NCI-H2081 (cell line): ENCODE results near the gene DNAJC15.
"Not testable (repeated sequence)": the region's sequence is repeated elsewhere in the genome, so short reads cannot be mapped to it uniquely, and the experiment has no call there.

Experiments used
- DNase-seq, 2 experiments: peaks; one replicate each; lab custom pipeline; 2025; lab: John Stamatoyannopoulos, UW

Gene DNAJC15

DNA sequence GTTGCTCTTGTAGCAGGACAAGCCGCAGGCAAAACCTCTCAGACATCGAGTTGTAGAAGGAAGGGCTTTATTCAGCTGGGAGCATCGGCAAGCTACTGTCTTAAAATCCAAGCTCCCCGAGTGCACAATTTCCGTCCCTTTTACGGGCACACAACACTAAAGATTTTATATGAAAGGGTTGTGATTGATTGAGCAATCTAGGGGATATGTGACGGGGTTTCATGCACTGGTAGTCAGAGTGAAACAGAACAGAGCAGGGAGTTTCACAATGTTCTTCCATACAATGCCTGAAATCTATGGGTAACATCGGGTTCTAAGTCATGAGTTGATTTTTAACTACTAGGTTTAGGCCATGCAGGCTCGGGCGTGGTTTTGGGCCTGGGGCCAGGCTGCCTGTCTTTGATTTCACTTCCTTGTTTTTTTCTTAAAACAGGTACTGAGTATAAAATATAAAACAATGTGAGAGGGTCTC is 22.0 kb downstream of the DNAJC15 start:
- DNase-seq, result not testable (repeated sequence)

DNA sequence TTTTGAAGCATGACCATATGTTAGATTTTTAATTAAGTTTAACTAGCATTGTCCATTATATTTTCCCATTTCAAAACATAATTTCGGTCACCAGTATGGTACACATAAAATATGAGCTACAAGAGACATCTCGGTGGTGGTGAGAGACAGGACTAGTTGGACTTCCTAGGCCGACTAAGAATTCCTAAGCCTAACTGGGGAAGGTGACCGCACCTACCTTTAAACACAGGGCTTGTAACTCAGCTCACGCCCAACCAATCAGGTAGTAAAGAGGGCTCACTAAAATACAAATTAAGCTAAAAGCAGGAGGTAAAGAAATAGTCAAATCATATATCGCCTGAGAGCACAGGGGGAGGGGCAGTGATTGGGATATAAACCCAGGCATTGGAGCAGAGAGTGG is 22.9 kb downstream of the DNAJC15 start:
- no peak for DNase-seq

DNA sequence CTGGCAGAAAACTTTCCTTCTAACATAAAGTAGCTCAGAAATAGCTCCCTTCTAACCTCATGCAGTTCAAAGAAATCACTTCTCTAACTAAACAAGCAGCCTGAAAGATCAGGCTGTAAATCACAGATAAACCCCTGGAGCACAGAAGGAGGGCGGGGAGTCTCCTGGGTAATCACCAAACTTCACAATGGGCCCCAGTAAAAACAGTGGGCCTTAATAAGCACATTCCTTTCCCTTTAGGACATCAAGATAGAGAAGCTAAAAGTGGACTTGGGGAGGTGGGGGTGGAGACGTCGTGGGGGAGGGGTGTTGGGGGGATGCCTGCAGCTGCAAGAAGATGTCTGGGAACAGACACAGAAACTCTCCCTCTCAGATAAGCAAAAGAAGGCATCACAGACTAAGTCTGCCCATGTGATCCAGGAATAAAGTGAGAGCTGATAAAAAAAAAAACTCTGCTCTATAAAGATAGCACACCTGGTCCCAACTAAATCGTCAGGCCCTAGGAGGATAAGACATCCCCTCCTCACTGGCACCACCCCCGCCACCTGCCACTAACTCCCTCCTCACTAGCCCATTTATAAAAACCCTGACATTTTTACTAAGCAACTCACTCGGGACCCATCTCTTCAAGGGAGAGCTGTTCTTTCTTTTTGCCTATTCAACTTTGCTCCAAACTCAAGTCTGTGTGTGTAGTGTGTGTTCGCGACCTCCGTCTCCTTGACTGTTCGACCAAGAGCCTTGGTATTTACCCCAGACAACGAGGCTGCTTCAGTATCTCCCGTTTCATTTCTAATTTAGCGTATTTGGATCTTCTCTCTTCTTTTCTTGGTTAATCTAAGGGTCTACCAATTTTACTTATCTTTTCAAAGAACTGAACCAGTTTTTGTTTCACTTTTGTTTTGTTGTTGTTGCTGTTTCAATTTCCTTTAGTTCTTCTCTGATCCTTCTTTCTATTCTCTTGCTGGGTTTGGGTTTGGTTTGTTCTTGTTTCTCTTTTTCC is 31.7 kb downstream of the DNAJC15 start:
- no peak for DNase-seq

DNA sequence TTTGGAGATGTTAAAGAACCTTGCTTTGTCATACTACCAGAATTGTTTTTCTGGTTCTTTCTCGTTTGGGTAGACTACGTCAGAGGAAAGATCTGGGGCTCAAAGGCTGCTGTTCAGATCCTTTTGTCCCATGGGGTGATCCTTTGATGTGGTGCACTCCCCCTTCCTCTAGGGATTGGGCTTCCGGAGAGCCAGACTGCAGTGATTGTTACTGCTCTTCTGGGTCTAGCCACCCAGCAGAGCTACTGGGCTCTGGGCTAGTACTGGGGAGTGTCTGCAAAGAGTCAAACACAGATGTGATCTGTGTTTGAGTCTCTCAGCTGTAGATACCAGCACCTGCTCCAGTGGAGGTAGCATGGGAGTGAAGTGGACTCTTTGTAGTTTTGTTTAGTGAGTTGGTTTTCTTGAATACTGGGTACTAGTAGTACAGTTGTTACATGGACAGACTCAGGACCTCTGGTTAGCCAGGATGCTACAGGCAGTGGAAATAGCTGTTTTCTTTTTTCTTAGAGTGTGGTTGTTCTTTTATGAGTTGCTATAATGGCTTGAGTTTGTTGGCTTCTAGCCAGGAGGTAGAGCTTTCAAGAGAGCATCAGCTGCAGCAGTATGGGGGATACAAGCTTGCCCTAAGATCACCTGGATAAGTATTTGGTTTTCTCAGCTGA is 34.4 kb downstream of the DNAJC15 start:
- DNase-seq, result no peak

DNA sequence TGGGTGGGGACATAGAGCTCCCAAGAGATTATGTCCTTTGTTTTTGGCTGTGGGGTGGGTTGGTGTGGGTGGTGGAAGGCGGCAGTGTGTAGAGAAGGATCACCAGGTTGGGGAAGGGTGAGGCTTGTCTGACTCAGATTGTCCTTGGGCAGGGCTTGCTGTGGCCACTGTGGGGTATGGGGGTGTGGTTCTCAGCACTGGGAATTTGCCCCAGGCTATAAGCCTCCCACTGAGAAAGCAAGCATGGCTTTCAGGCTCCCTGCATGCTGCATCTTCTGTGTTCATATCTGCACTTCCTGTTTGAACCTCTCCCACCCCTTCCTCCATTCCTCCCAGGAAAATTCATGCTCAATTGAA is 34.9 kb downstream of the DNAJC15 start:
- DNase-seq, result peak; percentile 55 to 62

DNA sequence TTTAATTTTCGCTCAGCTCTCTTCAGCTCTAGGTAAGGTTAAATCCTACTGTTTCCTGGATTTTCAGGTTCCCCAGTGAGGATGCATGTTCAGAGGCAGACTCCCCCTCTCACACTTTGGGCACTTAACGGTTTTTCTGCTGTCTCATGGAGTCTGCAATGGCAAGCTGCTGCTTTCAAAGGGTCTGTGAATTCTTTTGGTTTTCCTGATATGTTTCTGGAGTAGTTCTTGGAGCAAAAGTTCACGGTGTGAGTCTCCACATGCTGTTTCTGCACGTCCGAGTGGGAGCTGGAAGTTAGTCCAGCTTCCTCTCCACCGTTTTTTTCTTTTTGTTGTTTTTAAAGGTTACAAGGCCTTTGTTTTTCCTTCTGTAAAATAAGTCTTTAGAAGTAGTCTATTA is 35.4 kb downstream of the DNAJC15 start:
- no peak for DNase-seq

DNA sequence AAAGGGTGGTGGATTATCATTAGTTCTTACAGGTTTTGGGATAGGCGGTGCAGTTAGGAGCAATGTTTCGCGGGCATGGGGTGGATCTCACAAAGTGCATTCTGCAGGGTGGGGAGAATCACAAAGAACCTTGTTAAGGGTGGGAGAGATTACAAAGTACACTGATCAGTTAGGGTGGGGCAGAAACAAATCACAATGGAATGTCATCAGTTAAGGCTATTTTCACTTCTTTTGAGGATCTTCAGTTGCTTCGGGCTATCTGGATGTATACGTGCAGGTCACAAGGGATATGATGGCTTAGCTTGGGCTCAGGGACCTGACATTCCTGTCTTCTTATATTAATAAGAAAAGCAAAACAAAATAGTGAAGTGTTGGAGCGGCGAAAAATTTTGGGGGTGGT is 36.4 kb downstream of the DNAJC15 start:
- DNase-seq, result not testable (repeated sequence)

DNA sequence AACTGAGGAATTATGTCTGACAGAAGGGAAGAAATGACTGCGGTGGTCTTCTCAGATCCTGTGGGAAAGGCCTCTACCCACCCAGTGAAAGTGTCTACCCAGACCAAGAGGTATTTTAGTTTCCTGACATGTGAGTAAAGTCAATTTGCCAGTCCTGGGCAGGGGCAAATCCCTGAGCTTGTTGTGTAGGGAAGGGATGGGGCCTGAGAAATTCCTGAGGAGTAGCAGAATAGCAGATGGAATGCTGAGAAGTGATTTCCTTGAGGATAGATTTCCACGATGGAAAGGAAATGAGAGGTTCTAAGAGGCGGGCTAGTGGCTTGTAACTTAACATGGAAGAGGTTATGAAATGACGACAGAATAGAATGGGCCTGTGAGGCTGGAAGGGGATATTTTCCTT is 37.4 kb downstream of the DNAJC15 start:
- DNase-seq, result not testable (repeated sequence)

DNA sequence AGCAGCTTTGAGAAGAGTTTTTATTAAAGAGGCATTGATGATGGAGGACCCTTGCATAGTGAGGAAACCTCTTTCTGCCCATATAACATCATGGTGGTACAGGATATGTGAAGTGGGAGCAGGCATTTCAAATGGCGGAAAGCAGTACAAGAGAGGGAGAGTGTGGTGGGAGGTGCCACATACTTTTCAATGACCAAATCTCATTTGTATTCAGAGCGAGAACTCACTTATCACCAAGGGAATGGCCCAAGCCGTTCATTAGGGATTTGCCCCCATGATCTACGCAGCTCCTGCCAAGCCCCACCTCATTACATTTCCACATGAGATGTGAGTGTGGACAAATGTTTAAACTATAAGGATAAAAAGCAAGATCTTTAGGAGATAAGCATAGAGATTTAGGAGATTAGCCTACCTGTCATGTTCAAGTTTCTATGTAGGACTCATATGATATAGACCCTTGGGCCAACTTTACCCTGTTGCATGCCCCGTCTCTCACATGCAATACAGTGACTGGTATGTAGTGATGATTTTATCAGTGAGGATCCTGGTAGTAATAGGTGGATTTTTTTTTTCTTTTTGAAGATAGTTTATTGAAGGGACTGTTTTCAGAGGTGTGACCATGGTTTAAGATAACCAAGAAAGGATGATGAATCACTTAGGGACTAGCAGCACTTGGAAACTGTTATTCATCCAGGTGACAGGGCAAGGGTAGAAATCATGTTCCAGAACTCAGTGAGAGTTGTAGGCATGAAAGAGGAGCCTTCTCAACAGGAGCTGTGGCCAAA is 38.3 kb downstream of the DNAJC15 start:
- DNase-seq, result no peak

DNA sequence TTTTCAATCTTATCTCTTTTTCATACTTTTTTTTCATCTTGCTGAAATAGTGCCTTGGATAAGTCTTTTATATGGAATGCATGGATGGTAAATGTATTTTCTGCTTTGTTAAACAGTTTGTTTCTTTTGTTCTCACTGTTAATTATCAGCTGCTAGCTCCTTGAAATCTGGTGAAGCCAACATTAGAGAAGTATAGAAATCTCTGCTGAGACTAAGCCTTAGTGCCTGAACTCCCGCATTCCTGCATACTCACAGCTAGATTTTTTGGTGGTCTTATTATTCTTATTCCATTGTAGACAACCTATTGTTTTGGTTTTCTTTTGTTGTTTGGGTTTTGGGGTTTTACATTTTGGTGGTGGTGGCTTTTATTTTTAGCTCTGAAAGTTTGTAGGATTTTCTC is 48.4 kb downstream of the DNAJC15 start:
- no peak for DNase-seq

DNA sequence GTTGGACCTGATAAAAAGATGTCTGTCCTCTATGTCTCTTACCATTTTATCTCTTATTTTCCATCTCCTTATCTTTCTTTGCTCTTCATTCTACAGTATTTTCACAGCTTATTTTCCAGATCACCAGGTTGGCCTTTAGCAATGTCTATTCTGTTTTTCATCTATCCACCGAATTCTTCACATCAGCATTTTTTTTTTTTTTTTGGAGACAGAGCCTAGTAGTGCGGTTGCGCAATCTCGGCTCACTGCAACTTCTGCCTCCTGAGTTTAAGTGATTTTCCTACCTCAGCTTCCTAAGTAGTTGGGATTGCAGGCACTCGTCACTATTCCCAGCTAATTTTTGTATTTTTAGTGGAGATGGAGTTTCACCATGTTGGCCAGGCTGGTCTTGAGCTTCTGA is 49.0 kb downstream of the DNAJC15 start:
- DNase-seq, result no peak

DNA sequence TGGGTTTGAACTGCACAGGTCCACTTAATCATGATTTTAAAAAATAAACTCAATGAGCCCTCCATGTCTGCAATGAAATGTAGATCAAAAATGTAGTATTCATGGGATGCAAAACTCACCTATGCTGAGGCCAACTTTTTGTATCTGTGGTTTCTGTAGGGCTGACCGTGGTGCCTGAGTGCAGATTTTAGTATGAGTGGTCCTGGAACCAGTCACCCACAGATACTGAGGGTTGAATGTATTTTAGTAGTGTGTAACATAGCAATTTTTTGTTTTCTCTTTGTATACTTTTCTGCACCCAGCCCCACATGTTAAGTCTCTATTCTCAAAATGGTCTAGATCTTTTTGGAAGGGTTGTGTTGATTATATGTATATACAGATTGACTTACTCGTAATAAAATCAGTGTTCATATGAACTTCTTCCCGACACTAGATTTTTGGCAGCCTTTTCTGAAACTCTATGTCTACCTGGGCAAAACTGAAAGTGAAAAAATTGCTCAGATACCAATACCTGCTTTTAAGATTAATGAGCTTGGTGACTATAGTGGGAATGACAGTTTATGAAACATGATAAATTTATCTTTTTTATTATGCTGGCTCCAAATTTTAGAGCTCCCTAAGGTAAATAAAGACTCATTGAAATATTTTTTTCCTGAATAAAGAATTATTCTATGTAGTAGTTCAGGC is 51.6 kb downstream of the DNAJC15 start:
- DNase-seq, result no peak

DNA sequence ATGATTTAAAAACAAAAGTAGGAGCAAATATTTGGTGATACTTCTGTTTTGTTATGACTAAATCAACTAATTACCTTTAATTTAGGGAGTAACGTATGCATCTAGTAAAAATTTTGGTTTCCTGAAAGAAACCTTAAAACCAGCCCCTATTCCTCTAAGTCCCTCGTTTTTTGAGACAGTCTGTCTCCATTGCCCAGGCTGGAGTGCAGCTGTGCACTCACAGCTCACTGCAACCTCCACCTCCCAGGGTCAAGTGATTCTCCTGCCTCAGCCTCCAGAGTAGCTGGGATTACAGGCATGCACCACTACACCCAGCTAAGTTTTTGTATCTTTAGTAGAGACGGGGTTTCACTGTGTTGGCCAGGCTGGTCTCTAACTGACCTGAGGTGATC is 52.1 kb downstream of the DNAJC15 start:
- DNase-seq, result not testable (repeated sequence)

DNA sequence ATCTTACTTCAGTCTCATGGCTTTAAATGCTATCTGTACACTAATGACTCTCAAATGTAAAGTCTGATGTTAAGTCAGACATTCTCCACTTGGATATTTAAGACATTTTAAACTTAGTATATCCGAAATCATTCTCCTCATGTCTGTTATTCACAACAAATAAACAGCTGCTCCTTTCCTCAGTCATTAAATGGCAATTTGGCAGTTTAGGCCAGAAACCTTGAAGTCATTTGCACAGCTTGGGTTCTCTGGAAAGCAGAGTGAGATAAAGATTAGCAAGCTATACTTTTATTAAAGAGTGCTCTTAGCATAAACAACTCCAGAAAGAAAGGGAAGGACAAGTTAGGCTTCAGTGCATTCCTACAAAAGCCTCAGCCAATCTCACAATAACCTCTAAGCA is 53.7 kb downstream of the DNAJC15 start:
- no peak for DNase-seq

DNA sequence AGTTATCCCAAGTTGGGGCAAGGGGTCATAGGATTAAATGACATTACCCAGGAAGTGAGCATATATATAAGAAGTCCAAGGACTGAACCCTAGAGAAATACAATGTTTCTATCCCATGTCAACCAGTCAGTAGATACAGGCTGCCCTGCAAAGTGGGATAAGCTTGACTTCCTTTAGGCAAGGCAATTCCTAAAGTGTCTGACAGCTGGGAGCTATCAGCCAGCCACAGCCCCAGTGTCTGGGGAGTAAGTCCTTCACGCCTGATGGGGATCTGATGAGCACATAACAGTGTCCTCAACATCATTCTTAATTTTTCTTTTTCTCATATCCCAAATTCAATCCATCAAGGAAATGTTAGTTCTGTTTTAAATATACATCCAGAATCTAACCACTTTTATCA is 54.1 kb downstream of the DNAJC15 start:
- DNase-seq, result no peak

DNA sequence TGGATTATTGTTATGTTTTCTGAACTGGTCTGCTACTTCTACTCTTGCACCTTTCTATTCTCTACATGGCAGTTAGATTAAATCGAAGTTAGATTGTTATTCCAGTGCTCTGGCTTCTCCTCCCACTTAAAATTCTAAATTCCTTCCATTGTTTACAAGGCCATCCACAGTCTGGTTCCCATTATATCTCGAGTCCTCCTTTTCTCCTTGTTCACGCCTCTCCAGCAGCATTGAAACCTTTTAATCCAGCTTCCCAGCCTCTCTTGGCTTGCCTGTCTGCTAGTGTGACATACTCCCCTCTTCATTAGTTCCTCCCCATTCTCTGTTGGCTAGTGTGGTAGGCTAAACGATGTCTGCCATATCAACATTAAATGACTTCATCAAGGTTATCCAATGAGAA is 54.5 kb downstream of the DNAJC15 start:
- no peak for DNase-seq

DNA sequence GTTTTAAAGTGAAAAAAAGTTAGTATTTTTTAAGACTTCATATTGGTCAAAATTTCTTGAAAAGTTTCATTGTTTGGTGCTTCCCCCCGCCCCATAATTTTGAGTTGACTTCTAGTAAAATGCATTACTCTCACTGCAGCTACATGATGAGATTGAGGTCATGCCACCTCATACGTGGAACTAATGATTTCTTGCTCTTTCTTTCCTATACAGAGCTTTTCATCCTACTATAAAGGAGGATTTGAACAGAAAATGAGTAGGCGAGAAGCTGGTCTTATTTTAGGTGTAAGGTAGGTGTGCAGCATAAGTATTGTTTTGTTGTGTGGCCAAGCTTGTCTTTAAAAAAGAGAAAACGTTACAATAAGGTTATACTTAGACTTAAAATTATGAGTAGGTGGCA is 55.0 kb downstream of the DNAJC15 start:
- no peak for DNase-seq

DNA sequence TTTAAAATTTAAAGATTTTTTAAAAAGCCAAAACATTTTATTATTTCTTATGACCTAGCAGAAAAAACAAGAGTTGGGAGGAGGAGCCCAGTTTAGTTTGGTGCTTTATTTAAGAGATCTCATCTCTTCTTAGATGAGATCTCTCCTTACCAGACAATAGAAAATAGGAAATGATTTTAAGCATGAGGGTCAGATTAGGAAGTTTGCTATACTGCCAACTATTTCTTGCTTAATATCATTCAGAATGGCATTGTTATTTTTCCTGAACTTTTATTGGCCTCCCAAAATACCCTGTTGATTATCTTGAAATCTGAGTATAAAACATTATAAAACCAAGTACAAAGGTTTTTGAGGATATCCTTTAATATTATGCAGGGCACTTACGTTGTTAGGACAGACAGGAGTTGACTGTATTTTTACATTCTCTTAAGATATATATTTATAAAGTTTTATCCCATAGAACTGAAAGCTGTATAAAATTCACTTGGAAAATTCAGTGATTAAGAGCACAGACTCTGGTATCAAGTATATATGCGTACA is 56.1 kb downstream of the DNAJC15 start:
- DNase-seq, result no peak

DNA sequence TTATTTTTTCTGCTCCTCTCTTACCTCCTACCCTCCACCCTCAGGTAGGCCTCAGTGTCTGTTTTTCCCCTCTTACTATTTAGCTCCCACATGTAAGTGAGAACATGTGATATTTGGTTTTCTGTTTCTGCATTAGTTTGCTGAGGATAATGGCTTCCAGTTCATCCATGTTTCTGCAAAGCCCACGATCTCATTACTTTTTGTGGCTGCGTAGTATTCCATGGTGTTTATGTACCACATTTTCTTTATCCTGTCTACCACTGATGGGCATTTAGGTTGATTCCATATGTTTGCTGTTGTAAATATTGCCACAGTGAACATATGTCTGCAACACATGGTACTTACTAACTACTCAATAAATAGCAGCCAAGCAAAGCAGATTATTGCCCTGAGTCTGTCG is 56.8 kb downstream of the DNAJC15 start:
- DNase-seq, result no peak

DNA sequence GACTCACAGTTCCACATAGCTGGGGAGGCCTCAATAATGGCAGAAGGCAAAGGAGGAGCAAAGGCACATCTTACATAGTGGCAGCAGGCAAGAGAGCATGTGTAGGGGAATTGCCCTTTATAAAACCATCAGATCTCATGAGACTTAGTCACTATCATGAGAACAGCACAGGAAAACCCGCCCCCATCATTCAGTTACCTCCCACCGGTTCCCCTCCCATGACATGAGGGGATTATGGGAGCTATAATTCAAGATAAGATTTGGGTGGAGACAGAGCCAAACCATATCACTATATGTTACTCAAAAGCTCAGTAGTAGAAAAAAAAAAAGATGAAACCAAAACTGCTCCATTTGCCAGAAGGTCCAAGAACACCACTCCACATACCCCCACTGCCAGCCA is 58.5 kb downstream of the DNAJC15 start:
- no peak for DNase-seq

DNA sequence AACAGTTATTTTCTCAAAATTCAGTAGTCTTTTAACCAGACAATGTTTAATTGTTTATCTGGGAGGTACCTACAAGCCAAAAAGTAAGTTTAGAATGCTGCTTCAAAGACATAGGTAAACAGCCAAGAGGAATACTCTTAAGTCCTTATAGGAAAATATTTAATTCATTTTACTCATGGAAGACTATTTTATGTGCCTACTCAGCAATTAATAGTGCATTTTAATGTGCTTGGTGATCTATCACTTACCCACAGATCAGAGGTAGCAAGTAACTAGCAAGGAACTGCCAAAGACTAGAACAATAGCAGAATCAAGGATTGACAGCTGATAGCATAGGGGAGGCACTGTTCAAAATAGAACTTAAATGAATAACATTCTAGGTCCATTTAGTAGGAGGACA is 60.4 kb downstream of the DNAJC15 start:
- no peak for DNase-seq

DNA sequence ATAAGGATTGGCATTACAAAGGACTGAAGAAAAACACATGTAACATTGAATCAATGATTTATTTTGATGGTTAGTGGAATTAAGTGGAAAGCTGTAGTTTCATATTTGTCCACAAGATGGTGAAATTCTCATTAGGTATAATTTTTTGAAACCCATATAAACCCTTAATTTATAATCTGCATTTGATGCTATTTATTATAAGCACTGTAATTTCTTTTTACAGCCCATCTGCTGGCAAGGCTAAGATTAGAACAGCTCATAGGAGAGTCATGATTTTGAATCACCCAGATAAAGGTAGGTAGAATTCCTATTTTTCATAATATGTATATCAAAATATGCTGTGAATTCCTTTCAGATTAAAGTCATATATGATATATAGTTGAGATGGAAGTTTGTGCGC is 62.2 kb downstream of the DNAJC15 start:
- DNase-seq, result peak; percentile 5 to 36
